GM12892 (cell line): ENCODE measurements around the gene EVI5L.

ENCODE experiments used
- POLR2A ChIP-seq: IDR thresholded peaks from 2 replicates; pipeline ENCODE4 v1.6.1; 2011; ENCODE audit warnings: low read depth, low read length, control low read depth
- POLR2AphosphoS5 ChIP-seq: IDR thresholded peaks from 2 replicates; pipeline ENCODE4 v1.6.1; 2011; ENCODE audit warnings: low read depth, low read length, control low read depth
- TAF1 ChIP-seq: IDR thresholded peaks from 2 replicates; pipeline ENCODE4 v1.6.1; 2011; ENCODE audit warnings: low read depth, mild to moderate bottlenecking, control low read depth, low read length, borderline replicate concordance

GRCh38 chr19:7885818-7886217 is 55.8 kb downstream of the EVI5L start:
- no peak for TF ChIP-seq POLR2A
- no peak for TF ChIP-seq POLR2AphosphoS5
- no peak for TF ChIP-seq TAF1
